ENCODE data around the gene ATP5F1B. TPM values are rescaled to one million over a fixed set of nuclear protein-coding genes. Genes with fewer than 3 reads are reported as not detected.

ATP5F1B gene
- total and polyA plus RNA-seq, 4 donors, result 432 to 838 (median 676) TPM

- peaks cover 9% of the 10 kb centered on the region for H3K36me3 ChIP-seq (ENCODE audit: control insufficient read depth, insufficient read depth, low read length)
- H3K4me3 ChIP-seq (ENCODE audit: low read depth, low read length), result peak overlapping the region; percentile 98
- DNase-seq (ENCODE audit: low read depth in 4 of 6, low spot score in 6 of 6), result peak in 2 of 6 donors; percentile 53 to 62
- no peaks in the 10 kb centered on the region for H3K27me3 ChIP-seq (ENCODE audit: control insufficient read depth, insufficient read depth, low read length)
- WGBS (ENCODE audit: insufficient coverage), result 0% methylated on average over 41 of the region's 46 CpGs
- H3K4me1 ChIP-seq (ENCODE audit: control insufficient read depth, insufficient read depth, low read length), result peaks cover 40% of the 10 kb centered on the region
- H3K27ac ChIP-seq (ENCODE audit: low read depth, low read length), result peak overlapping the region; percentile 96
- H3K9me3 ChIP-seq (ENCODE audit: control insufficient read depth, insufficient read depth, low read length), result no peaks in the 10 kb centered on the region
These were observed 16.2 kb downstream of the ATP5F1B start for GRCh38 chr12:56629459-56630179.

- no peaks in the 10 kb centered on the region for H3K27me3 ChIP-seq (ENCODE audit: control insufficient read depth, insufficient read depth, low read length)
- peak overlapping the region; percentile 98 for H3K4me3 ChIP-seq (ENCODE audit: low read depth, low read length)
- H3K4me1 ChIP-seq (ENCODE audit: control insufficient read depth, insufficient read depth, low read length), result peaks cover 33% of the 10 kb centered on the region
- 0% methylated on average over 8 of the region's 18 CpGs for WGBS (ENCODE audit: insufficient coverage)
- H3K36me3 ChIP-seq (ENCODE audit: control insufficient read depth, insufficient read depth, low read length), result peaks cover 9% of the 10 kb centered on the region
- peak overlapping the region; percentile 96 for H3K27ac ChIP-seq (ENCODE audit: low read depth, low read length)
- DNase-seq (ENCODE audit: low read depth in 4 of 6, low spot score in 6 of 6), result peak in 2 of 6 donors; percentile 73 to 81
- no peaks in the 10 kb centered on the region for H3K9me3 ChIP-seq (ENCODE audit: control insufficient read depth, insufficient read depth, low read length)
These were observed 16.9 kb downstream of the ATP5F1B start for GRCh38 chr12:56628671-56629458.

- peaks cover 15% of the 10 kb centered on the region for H3K4me1 ChIP-seq (ENCODE audit: control insufficient read depth, insufficient read depth, low read length)
- no peak overlapping the region for H3K4me3 ChIP-seq (ENCODE audit: low read depth, low read length)
- peaks cover 13% of the 10 kb centered on the region for H3K36me3 ChIP-seq (ENCODE audit: control insufficient read depth, insufficient read depth, low read length)
- DNase-seq (ENCODE audit: low read depth in 4 of 6, low spot score in 6 of 6), result no peak
- H3K27me3 ChIP-seq (ENCODE audit: control insufficient read depth, insufficient read depth, low read length), result no peaks in the 10 kb centered on the region
- H3K27ac ChIP-seq (ENCODE audit: low read depth, low read length), result no peak overlapping the region
- H3K9me3 ChIP-seq (ENCODE audit: control insufficient read depth, insufficient read depth, low read length), result no peaks in the 10 kb centered on the region
These were observed 19.1 kb downstream of the ATP5F1B start for GRCh38 chr12:56626701-56627100.

GRCh38 chr12:56622535-56622934, 23.2 kb downstream of the ATP5F1B start:
- peaks cover 5% of the 10 kb centered on the region for H3K4me1 ChIP-seq (ENCODE audit: control insufficient read depth, insufficient read depth, low read length)

GRCh38 chr12:56616925-56617324, 28.9 kb downstream of the ATP5F1B start:
- Histone ChIP-seq H3K9me3 (ENCODE audit: control insufficient read depth, insufficient read depth, low read length) (no peaks in the 10 kb centered on the region), H3K36me3 (ENCODE audit: control insufficient read depth, insufficient read depth, low read length) (peaks cover 68% of the 10 kb centered on the region), H3K4me1 (ENCODE audit: control insufficient read depth, insufficient read depth, low read length) (no peaks in the 10 kb centered on the region), H3K27me3 (ENCODE audit: control insufficient read depth, insufficient read depth, low read length) (no peaks in the 10 kb centered on the region), H3K27ac (ENCODE audit: low read depth, low read length) (no peak overlapping the region), H3K4me3 (ENCODE audit: low read depth, low read length) (no peak overlapping the region)
- no peak for DNase-seq (ENCODE audit: low read depth in 4 of 6, low spot score in 6 of 6)

More at GRCh38 chr12:56622535-56622934, 23.2 kb downstream of the ATP5F1B start:
- H3K4me3 ChIP-seq (ENCODE audit: low read depth, low read length), result no peak overlapping the region
- peaks cover 27% of the 10 kb centered on the region for H3K36me3 ChIP-seq (ENCODE audit: control insufficient read depth, insufficient read depth, low read length)
- no CpG with 5 or more reads among the region's 1 CpG for WGBS (ENCODE audit: insufficient coverage)
- no peak overlapping the region for H3K27ac ChIP-seq (ENCODE audit: low read depth, low read length)
- H3K27me3 ChIP-seq (ENCODE audit: control insufficient read depth, insufficient read depth, low read length), result no peaks in the 10 kb centered on the region
- no peak for DNase-seq (ENCODE audit: low read depth in 4 of 6, low spot score in 6 of 6)
- H3K9me3 ChIP-seq (ENCODE audit: control insufficient read depth, insufficient read depth, low read length), result no peaks in the 10 kb centered on the region

GRCh38 chr12:56616244-56616643, 29.5 kb downstream of the ATP5F1B start:
- Histone ChIP-seq H3K36me3 (ENCODE audit: control insufficient read depth, insufficient read depth, low read length) (peaks cover 72% of the 10 kb centered on the region), H3K27ac (ENCODE audit: low read depth, low read length) (no peak overlapping the region), H3K4me3 (ENCODE audit: low read depth, low read length) (no peak overlapping the region), H3K4me1 (ENCODE audit: control insufficient read depth, insufficient read depth, low read length) (no peaks in the 10 kb centered on the region), H3K27me3 (ENCODE audit: control insufficient read depth, insufficient read depth, low read length) (no peaks in the 10 kb centered on the region), H3K9me3 (ENCODE audit: control insufficient read depth, insufficient read depth, low read length) (no peaks in the 10 kb centered on the region)
- WGBS (ENCODE audit: insufficient coverage), result 84% methylated on average over 2 of the region's 3 CpGs
- DNase-seq (ENCODE audit: low read depth in 4 of 6, low spot score in 6 of 6), result no peak

GRCh38 chr12:56614627-56615026, 31.2 kb downstream of the ATP5F1B start:
- Histone ChIP-seq H3K4me1 (ENCODE audit: control insufficient read depth, insufficient read depth, low read length) (no peaks in the 10 kb centered on the region), H3K9me3 (ENCODE audit: control insufficient read depth, insufficient read depth, low read length) (no peaks in the 10 kb centered on the region), H3K4me3 (ENCODE audit: low read depth, low read length) (no peak overlapping the region), H3K36me3 (ENCODE audit: control insufficient read depth, insufficient read depth, low read length) (peaks cover 77% of the 10 kb centered on the region), H3K27me3 (ENCODE audit: control insufficient read depth, insufficient read depth, low read length) (no peaks in the 10 kb centered on the region), H3K27ac (ENCODE audit: low read depth, low read length) (no peak overlapping the region)
- no peak for DNase-seq (ENCODE audit: low read depth in 4 of 6, low spot score in 6 of 6)
- WGBS (ENCODE audit: insufficient coverage), result 90% methylated on average over 8 of the region's 8 CpGs

- H3K36me3 ChIP-seq (ENCODE audit: control insufficient read depth, insufficient read depth, low read length), result peaks cover 89% of the 10 kb centered on the region
These were observed 41.4 kb downstream of the ATP5F1B start for GRCh38 chr12:56604355-56604754.

GRCh38 chr12:56602239-56602638, 43.5 kb downstream of the ATP5F1B start:
- no CpG with 5 or more reads among the region's 3 CpGs for WGBS (ENCODE audit: insufficient coverage)
- Histone ChIP-seq H3K27ac (ENCODE audit: low read depth, low read length) (no peak overlapping the region), H3K9me3 (ENCODE audit: control insufficient read depth, insufficient read depth, low read length) (no peaks in the 10 kb centered on the region), H3K36me3 (ENCODE audit: control insufficient read depth, insufficient read depth, low read length) (peaks cover 94% of the 10 kb centered on the region), H3K27me3 (ENCODE audit: control insufficient read depth, insufficient read depth, low read length) (no peaks in the 10 kb centered on the region), H3K4me1 (ENCODE audit: control insufficient read depth, insufficient read depth, low read length) (no peaks in the 10 kb centered on the region), H3K4me3 (ENCODE audit: low read depth, low read length) (no peak overlapping the region)
- DNase-seq (ENCODE audit: low read depth in 4 of 6, low spot score in 6 of 6), result no peak

More at GRCh38 chr12:56604355-56604754, 41.4 kb downstream of the ATP5F1B start:
- Histone ChIP-seq H3K4me1 (ENCODE audit: control insufficient read depth, insufficient read depth, low read length) (no peaks in the 10 kb centered on the region), H3K27ac (ENCODE audit: low read depth, low read length) (no peak overlapping the region), H3K27me3 (ENCODE audit: control insufficient read depth, insufficient read depth, low read length) (no peaks in the 10 kb centered on the region), H3K4me3 (ENCODE audit: low read depth, low read length) (no peak overlapping the region), H3K9me3 (ENCODE audit: control insufficient read depth, insufficient read depth, low read length) (no peaks in the 10 kb centered on the region)
- 100% methylated on average over 2 of the region's 3 CpGs for WGBS (ENCODE audit: insufficient coverage)
- no peak for DNase-seq (ENCODE audit: low read depth in 4 of 6, low spot score in 6 of 6)

- Histone ChIP-seq H3K36me3 (ENCODE audit: control insufficient read depth, insufficient read depth, low read length) (peaks cover 94% of the 10 kb centered on the region), H3K27ac (ENCODE audit: low read depth, low read length) (no peak overlapping the region), H3K4me3 (ENCODE audit: low read depth, low read length) (no peak overlapping the region), H3K4me1 (ENCODE audit: control insufficient read depth, insufficient read depth, low read length) (no peaks in the 10 kb centered on the region), H3K9me3 (ENCODE audit: control insufficient read depth, insufficient read depth, low read length) (no peaks in the 10 kb centered on the region), H3K27me3 (ENCODE audit: control insufficient read depth, insufficient read depth, low read length) (no peaks in the 10 kb centered on the region)
- 86% methylated on average over 3 of the region's 3 CpGs for WGBS (ENCODE audit: insufficient coverage)
- DNase-seq (ENCODE audit: low read depth in 4 of 6, low spot score in 6 of 6), result no peak
These were observed 44.3 kb downstream of the ATP5F1B start for GRCh38 chr12:56601503-56601902.

All from spinal cord (tissue), 10 donors.